ENCODE data around the gene UHRF1.
"Not testable (repeated sequence)": the region's sequence is repeated elsewhere in the genome, so short reads cannot be mapped to it uniquely, and the experiment has no call there.

UHRF1 gene

GRCh38 chr19:4909156-4909896 is at the start of gene UHRF1:
TSS of gene UHRF1 (plus strand) at chr19:4909501. CDS start at chr19:4910886, 1,385 bp downstream.
- peak; percentile 65 for DNase-seq
- in situ Hi-C loops (cut with MboI; ENCODE audit: low pct_unique_long_range_greater_than_20kb, low sequenced_read_pairs) = no loop called here

GRCh38 chr19:4859697-4860096 is 49.6 kb upstream of the UHRF1 start:
- DNase-seq = no peak
- in situ Hi-C loops (cut with MboI; ENCODE audit: low pct_unique_long_range_greater_than_20kb, low sequenced_read_pairs) = no loop called here

- in situ Hi-C loops (cut with MboI; ENCODE audit: low pct_unique_long_range_greater_than_20kb, low sequenced_read_pairs) = no loop called here
- DNase-seq = no peak
These were observed 48.2 kb upstream of the UHRF1 start for GRCh38 chr19:4861147-4861546.

GRCh38 chr19:4866595-4867424 is 42.5 kb upstream of the UHRF1 start:
- in situ Hi-C loops (cut with MboI; ENCODE audit: low pct_unique_long_range_greater_than_20kb, low sequenced_read_pairs) = no loop called here
- peak; percentile 65 for DNase-seq

- DNase-seq = peak; percentile 90
- in situ Hi-C loops (cut with MboI; ENCODE audit: low pct_unique_long_range_greater_than_20kb, low sequenced_read_pairs) = no loop called here
These were observed 41.6 kb upstream of the UHRF1 start, which contains the start of gene PLIN3 for GRCh38 chr19:4867534-4868285. TSS of gene PLIN3 (minus strand) at chr19:4867667. CDS start at chr19:4861394, 6,273 bp downstream.

- in situ Hi-C loops (cut with MboI; ENCODE audit: low pct_unique_long_range_greater_than_20kb, low sequenced_read_pairs) = no loop called here
- no peak for DNase-seq
These were observed 40.9 kb upstream of the UHRF1 start for GRCh38 chr19:4868286-4868834.

GRCh38 chr19:4870025-4870700 is 39.1 kb upstream of the UHRF1 start:
- DNase-seq = peak; percentile 92
- in situ Hi-C loops (cut with MboI; ENCODE audit: low pct_unique_long_range_greater_than_20kb, low sequenced_read_pairs) = no loop called here

GRCh38 chr19:4871711-4872110 is 37.6 kb upstream of the UHRF1 start:
- in situ Hi-C loops (cut with MboI; ENCODE audit: low pct_unique_long_range_greater_than_20kb, low sequenced_read_pairs) = no loop called here
- no peak for DNase-seq

- in situ Hi-C loops (cut with MboI; ENCODE audit: low pct_unique_long_range_greater_than_20kb, low sequenced_read_pairs) = no loop called here
- no peak for DNase-seq
These were observed 35.4 kb upstream of the UHRF1 start for GRCh38 chr19:4873930-4874329.

GRCh38 chr19:4877753-4878490 is 31.4 kb upstream of the UHRF1 start:
- in situ Hi-C loops (cut with MboI; ENCODE audit: low pct_unique_long_range_greater_than_20kb, low sequenced_read_pairs) = no loop called here

GRCh38 chr19:4878491-4878968 is 30.8 kb upstream of the UHRF1 start:
- peak; percentile 74 for DNase-seq
- in situ Hi-C loops (cut with MboI; ENCODE audit: low pct_unique_long_range_greater_than_20kb, low sequenced_read_pairs) = no loop called here

More at GRCh38 chr19:4877753-4878490, 31.4 kb upstream of the UHRF1 start:
- DNase-seq = no peak

GRCh38 chr19:4879041-4879440 is 30.3 kb upstream of the UHRF1 start:
- no peak for DNase-seq
- in situ Hi-C loops (cut with MboI; ENCODE audit: low pct_unique_long_range_greater_than_20kb, low sequenced_read_pairs) = no loop called here

GRCh38 chr19:4882874-4883273 is 26.4 kb upstream of the UHRF1 start:
- DNase-seq; in situ Hi-C loops (cut with MboI; ENCODE audit: low pct_unique_long_range_greater_than_20kb, low sequenced_read_pairs): not testable (repeated sequence)

- in situ Hi-C loops (cut with MboI; ENCODE audit: low pct_unique_long_range_greater_than_20kb, low sequenced_read_pairs); DNase-seq: not testable (repeated sequence)
These were observed 24.3 kb upstream of the UHRF1 start for GRCh38 chr19:4884993-4885392.

GRCh38 chr19:4887803-4888202 is 21.5 kb upstream of the UHRF1 start:
- DNase-seq; in situ Hi-C loops (cut with MboI; ENCODE audit: low pct_unique_long_range_greater_than_20kb, low sequenced_read_pairs): not testable (repeated sequence)

GRCh38 chr19:4889034-4889815 is 20.1 kb upstream of the UHRF1 start:
- no peak for DNase-seq
- in situ Hi-C loops (cut with MboI; ENCODE audit: low pct_unique_long_range_greater_than_20kb, low sequenced_read_pairs) = no loop called here

- DNase-seq = no peak
- in situ Hi-C loops (cut with MboI; ENCODE audit: low pct_unique_long_range_greater_than_20kb, low sequenced_read_pairs) = no loop called here
These were observed 18.2 kb upstream of the UHRF1 start for GRCh38 chr19:4891066-4891465.

All from KBM-7 (cell line).